WTC11 (cell line): ENCODE results near the gene WNK2.

Experiments used
- MAX ChIP-seq: sonication (generic); formaldehyde crosslinking; IDR thresholded peaks from 2 replicates; pipeline ENCODE4 v1.8.0; 2022; ENCODE audit warnings: mild to moderate bottlenecking, missing genetic modification reagents
- NR3C1 ChIP-seq: sonication (generic); formaldehyde crosslinking; conservative IDR thresholded peaks from 2 replicates; pipeline ENCODE4 v1.8.1; 2023; ENCODE audit warnings: low read depth, mild to moderate bottlenecking, missing genetic modification reagents
- OVOL2 ChIP-seq: fragments of 250-450 bp; sonication (Bioruptor Pico); IDR thresholded peaks from 2 replicates; pipeline ENCODE4 v1.9.0; 2021; ENCODE audit warnings: mild to moderate bottlenecking, borderline replicate concordance
- PREB ChIP-seq: sonication (generic); formaldehyde crosslinking; IDR thresholded peaks from 2 replicates; pipeline ENCODE4 v1.8.1; 2022; ENCODE audit warnings: mild to moderate bottlenecking, missing genetic modification reagents, moderate library complexity, borderline replicate concordance
- TF ChIP-seq, protein P1 (sequence below): fragments of 200-600 bp; IDR thresholded peaks from 2 replicates; pipeline ENCODE4 v1.8.0; 2022; ENCODE audit warnings: antibody characterized with exemption

GRCh38 chr9:93308676-93309075 is 124.7 kb downstream of the WNK2 start:
- TF ChIP-seq NR3C1 (CRISPR knock-in tag) (no peak), OVOL2 (CRISPR knock-in tag) (no peak), PREB (no peak), MAX (CRISPR knock-in tag) (no peak)
- TF ChIP-seq, protein P1, sequence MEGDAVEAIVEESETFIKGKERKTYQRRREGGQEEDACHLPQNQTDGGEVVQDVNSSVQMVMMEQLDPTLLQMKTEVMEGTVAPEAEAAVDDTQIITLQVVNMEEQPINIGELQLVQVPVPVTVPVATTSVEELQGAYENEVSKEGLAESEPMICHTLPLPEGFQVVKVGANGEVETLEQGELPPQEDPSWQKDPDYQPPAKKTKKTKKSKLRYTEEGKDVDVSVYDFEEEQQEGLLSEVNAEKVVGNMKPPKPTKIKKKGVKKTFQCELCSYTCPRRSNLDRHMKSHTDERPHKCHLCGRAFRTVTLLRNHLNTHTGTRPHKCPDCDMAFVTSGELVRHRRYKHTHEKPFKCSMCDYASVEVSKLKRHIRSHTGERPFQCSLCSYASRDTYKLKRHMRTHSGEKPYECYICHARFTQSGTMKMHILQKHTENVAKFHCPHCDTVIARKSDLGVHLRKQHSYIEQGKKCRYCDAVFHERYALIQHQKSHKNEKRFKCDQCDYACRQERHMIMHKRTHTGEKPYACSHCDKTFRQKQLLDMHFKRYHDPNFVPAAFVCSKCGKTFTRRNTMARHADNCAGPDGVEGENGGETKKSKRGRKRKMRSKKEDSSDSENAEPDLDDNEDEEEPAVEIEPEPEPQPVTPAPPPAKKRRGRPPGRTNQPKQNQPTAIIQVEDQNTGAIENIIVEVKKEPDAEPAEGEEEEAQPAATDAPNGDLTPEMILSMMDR: no peak
